Effector CD4-positive, alpha-beta T cell (primary cell): ENCODE data around the gene RAX2. TPM values are rescaled to one million over a fixed set of nuclear protein-coding genes. Genes with fewer than 3 reads are reported as not detected.
"Not testable (repeated sequence)": the region's sequence is repeated elsewhere in the genome, so short reads cannot be mapped to it uniquely, and the experiment has no call there.

ENCODE experiments used
- DNase-seq: peaks from one replicate; pipeline ENCODE4 v3.0.0-alpha.2; 2020
- total RNA-seq: gene quantifications from one replicate; lab custom pipeline; 2026; lab: John Stamatoyannopoulos, UW

The RAX2 gene
- total RNA-seq, result not detected

GRCh38 chr19:3771906-3772455 lies at the start of gene RAX2:
Gene RAX2 (minus strand): TSS chr19:3772228. CDS start chr19:3771742, 486 bp downstream.
- no peak for DNase-seq

- DNase-seq, result no peak
Measured at GRCh38 chr19:3821156-3821555, 49.1 kb upstream of the RAX2 start.

GRCh38 chr19:3819989-3820388 lies 48.0 kb upstream of the RAX2 start:
- no peak for DNase-seq

GRCh38 chr19:3818918-3819317 lies 46.9 kb upstream of the RAX2 start:
- DNase-seq, result no peak

GRCh38 chr19:3818466-3818865 lies 46.4 kb upstream of the RAX2 start:
- DNase-seq, result no peak

- no peak for DNase-seq
Measured at GRCh38 chr19:3817761-3818160, 45.7 kb upstream of the RAX2 start.

- no peak for DNase-seq
Measured at GRCh38 chr19:3816566-3817218, 44.7 kb upstream of the RAX2 start.

- DNase-seq, result not testable (repeated sequence)
Measured at GRCh38 chr19:3816148-3816547, 44.1 kb upstream of the RAX2 start.

GRCh38 chr19:3814648-3815047 lies 42.6 kb upstream of the RAX2 start:
- no peak for DNase-seq

GRCh38 chr19:3813473-3814392 lies 41.7 kb upstream of the RAX2 start:
- no peak for DNase-seq

GRCh38 chr19:3810708-3811355 lies 38.8 kb upstream of the RAX2 start:
- DNase-seq, result no peak

- no peak for DNase-seq
Measured at GRCh38 chr19:3809881-3810707, 38.1 kb upstream of the RAX2 start.

GRCh38 chr19:3808420-3809143 lies 36.6 kb upstream of the RAX2 start:
- DNase-seq, result no peak

- DNase-seq, result no peak
Measured at GRCh38 chr19:3807574-3808354, 35.7 kb upstream of the RAX2 start.

GRCh38 chr19:3807131-3807480 lies 35.1 kb upstream of the RAX2 start:
- DNase-seq, result no peak

- DNase-seq, result no peak
Measured at GRCh38 chr19:3805859-3806258, 33.8 kb upstream of the RAX2 start.

- DNase-seq, result no peak
Measured at GRCh38 chr19:3804429-3804828, 32.4 kb upstream of the RAX2 start.

- no peak for DNase-seq
Measured at GRCh38 chr19:3803986-3804385, 32.0 kb upstream of the RAX2 start.

- no peak for DNase-seq
Measured at GRCh38 chr19:3803114-3803888, 31.3 kb upstream of the RAX2 start.
